Progenitor cell of endocrine pancreas (in vitro differentiated cells): ENCODE results near the gene ANKS1B. TPM values are rescaled to one million over a fixed set of nuclear protein-coding genes. Genes with fewer than 3 reads are reported as not detected.

Source experiments
- DNase-seq: peaks from one replicate; pipeline ENCODE4 v3.0.0; 2021; ENCODE audit warnings: low spot score; ENCODE audit not compliant: unreplicated experiment
- H3K27ac Mint-ChIP-seq: 2 replicates; pipeline ENCODE4 v1.8.0; 2021; ENCODE audit warnings: mild to moderate bottlenecking, moderate library complexity, mixed read lengths
- H3K27me3 Mint-ChIP-seq: 2 replicates; pipeline ENCODE4 v1.8.0; 2021; ENCODE audit warnings: mixed read lengths
- H3K36me3 Mint-ChIP-seq: 2 replicates; pipeline ENCODE4 v1.8.0; 2022; ENCODE audit warnings: mixed read lengths; ENCODE audit not compliant: insufficient read depth
- H3K4me1 Mint-ChIP-seq: 2 replicates; pipeline ENCODE4 v1.8.0; 2021; ENCODE audit warnings: low read depth, mixed read lengths
- H3K4me3 Mint-ChIP-seq: 2 replicates; pipeline ENCODE4 v1.8.0; 2021; ENCODE audit warnings: low read depth, mild to moderate bottlenecking, moderate library complexity, mixed read lengths
- H3K9me3 Mint-ChIP-seq: 2 replicates; pipeline ENCODE4 v1.8.0; 2021; ENCODE audit warnings: low read depth, mixed read lengths
- CTCF ChIP-seq: fragments of 200-600 bp; sonication (generic); IDR thresholded peaks from one replicate; pipeline ENCODE4 v1.5.0; 2021; ENCODE audit warnings: antibody characterized with exemption, mild to moderate bottlenecking; ENCODE audit not compliant: unreplicated experiment
- total RNA-seq: library from RNA; stranded (reverse); gene quantifications from 2 replicates; pipeline ENCODE4 v1.2.1, GENCODE V29; 2021

The ANKS1B gene
- total RNA-seq, 1 donor from 2014 or later, result 10.1 TPM

- Mint-ChIP-seq H3K27me3 (no peaks in the 10 kb centered on the region), H3K9me3 (peaks cover 8% of the 10 kb centered on the region), H3K36me3 (no peaks in the 10 kb centered on the region), H3K4me3 (no peak overlapping the region), H3K4me1 (peaks cover 5% of the 10 kb centered on the region), H3K27ac (no peak overlapping the region)
- TF ChIP-seq CTCF, result no peak
- no peak for DNase-seq
Observed at GRCh38 chr12:99522456-99522855, 462.3 kb downstream of the ANKS1B start.

- Mint-ChIP-seq H3K36me3 (no peaks in the 10 kb centered on the region), H3K27ac (no peak overlapping the region), H3K4me3 (no peak overlapping the region), H3K27me3 (no peaks in the 10 kb centered on the region), H3K4me1 (peaks cover 5% of the 10 kb centered on the region), H3K9me3 (peaks cover 10% of the 10 kb centered on the region)
- TF ChIP-seq CTCF, result no peak
- DNase-seq, result no peak
Observed at GRCh38 chr12:99521664-99522063, 463.1 kb downstream of the ANKS1B start.

GRCh38 chr12:99513066-99513465 lies 471.7 kb downstream of the ANKS1B start:
- Mint-ChIP-seq H3K27me3 (no peaks in the 10 kb centered on the region), H3K9me3 (peaks cover 29% of the 10 kb centered on the region), H3K27ac (no peak overlapping the region), H3K36me3 (peaks cover 2% of the 10 kb centered on the region), H3K4me3 (no peak overlapping the region), H3K4me1 (peaks cover 4% of the 10 kb centered on the region)
- no peak for DNase-seq
- TF ChIP-seq CTCF, result no peak

- Mint-ChIP-seq H3K9me3 (peaks cover 24% of the 10 kb centered on the region), H3K4me1 (no peaks in the 10 kb centered on the region), H3K36me3 (peaks cover 7% of the 10 kb centered on the region), H3K27me3 (peaks cover 5% of the 10 kb centered on the region), H3K27ac (no peak overlapping the region), H3K4me3 (no peak overlapping the region)
- DNase-seq, result no peak
- TF ChIP-seq CTCF, result no peak
Observed at GRCh38 chr12:99505805-99506204, 478.9 kb downstream of the ANKS1B start.

GRCh38 chr12:99498756-99499155 lies 486.0 kb downstream of the ANKS1B start:
- no peak for DNase-seq
- no peak overlapping the region for H3K27ac Mint-ChIP-seq

More at GRCh38 chr12:99498756-99499155, 486.0 kb downstream of the ANKS1B start:
- no peak for TF ChIP-seq CTCF
- Mint-ChIP-seq H3K27me3 (peaks cover 36% of the 10 kb centered on the region), H3K36me3 (peaks cover 8% of the 10 kb centered on the region), H3K4me1 (peaks cover 18% of the 10 kb centered on the region), H3K4me3 (no peak overlapping the region), H3K9me3 (peaks cover 16% of the 10 kb centered on the region)
